H1 (cell line): Measurements from ENCODE around the gene PCIF1. TPM values are rescaled to one million over a fixed set of nuclear protein-coding genes. Genes with fewer than 3 reads are reported as not detected.
A peak's percentile ranks its signal among the peaks of the same experiment; 100 is the strongest.

Source experiments
- CTCF ChIA-PET: fragments of 300-600 bp; sonication (Branson Sonifier 250); formaldehyde crosslinking; loops from one replicate; lab custom pipeline; 2021; ENCODE audit not compliant: partially characterized antibody; lab: Charles Lee
- POLR2A ChIA-PET: fragments of 300-600 bp; sonication (Branson Sonifier 250); formaldehyde crosslinking; loops from one replicate; lab custom pipeline; 2021; ENCODE audit warnings: inconsistent platforms; ENCODE audit not compliant: partially characterized antibody; lab: Charles Lee
- DNase-seq, 2 experiments: peaks; one replicate each; pipeline versions ENCODE4 v3.0.0 to v3.0.0-alpha.2; 2010 to 2022; ENCODE audit warnings: low spot score in 2 of 2, low read depth in 1 of 2, mixed read lengths in 1 of 2
- FAIRE-seq: peaks from 2 replicates; lab custom pipeline; 2011; peaks lifted over from hg19 to GRCh38; lab: Jason Lieb, UNC
- H2AFZ ChIP-seq: 2 replicates; pipeline ENCODE4 v1.8.1; 2012; ENCODE audit warnings: low read length, inconsistent platforms
- H2AK5ac ChIP-seq: 2 replicates; pipeline ENCODE4 v1.6.1; 2013; ENCODE audit warnings: low read depth, low read length
- H2BK120ac ChIP-seq: replicated peaks from 2 replicates; pipeline ENCODE3; 2013; ENCODE audit warnings: low read depth, low read length, inconsistent platforms
- H2BK12ac ChIP-seq: 2 replicates; pipeline ENCODE4 v1.6.1; 2013; ENCODE audit warnings: low read depth, low read length
- H2BK15ac ChIP-seq: 2 replicates; pipeline ENCODE4 v1.6.1; 2013; ENCODE audit warnings: low read length
- H2BK20ac ChIP-seq: 2 replicates; pipeline ENCODE4 v1.6.1; 2013; ENCODE audit warnings: low read length
- H2BK5ac ChIP-seq: 2 replicates; pipeline ENCODE4 v1.6.1; 2013; ENCODE audit warnings: low read depth, low read length
- H3K14ac ChIP-seq: 2 replicates; pipeline ENCODE4 v1.6.1; 2013; ENCODE audit warnings: inconsistent platforms; ENCODE audit not compliant: insufficient read length
- H3K18ac ChIP-seq: 2 replicates; pipeline ENCODE4 v1.6.1; 2013; ENCODE audit warnings: low read length; ENCODE audit errors: extremely low read depth
- H3K23ac ChIP-seq: 2 replicates; pipeline ENCODE4 v1.6.1; 2013; ENCODE audit warnings: inconsistent platforms; ENCODE audit not compliant: insufficient read length
- H3K23me2 ChIP-seq: 2 replicates; pipeline ENCODE4 v1.6.1; 2013; ENCODE audit warnings: low read depth, low read length
- H3K27ac ChIP-seq: 2 replicates; pipeline ENCODE4 v1.6.1; 2011; ENCODE audit warnings: low read depth, low read length, inconsistent platforms
- H3K27me3 ChIP-seq, 4 experiments: replicated peaks in 1 of 4; 1 replicate in 1 of 4; 2 replicates in 3 of 4; pipeline versions ENCODE4 v1.6.1 to v1.8.1; 2011 to 2013; ENCODE audit warnings: low read length in 3 of 4, mild to moderate bottlenecking in 3 of 4, inconsistent platforms in 2 of 4, mixed read lengths in 2 of 4, moderate library complexity in 1 of 4; ENCODE audit not compliant: control insufficient read depth in 3 of 4, insufficient read depth in 3 of 4; ENCODE audit errors: extremely low read depth in 1 of 4
- H3K36me3 ChIP-seq, 4 experiments: 2 replicates each; pipeline versions ENCODE4 v1.6.1 to v1.8.1; 2011 to 2013; ENCODE audit warnings: mild to moderate bottlenecking in 4 of 4, low read length in 3 of 4, moderate library complexity in 2 of 4, control low read depth in 1 of 4, inconsistent platforms in 1 of 4; ENCODE audit not compliant: insufficient read depth in 4 of 4, control insufficient read depth in 2 of 4
- H3K4ac ChIP-seq: replicated peaks from 2 replicates; pipeline ENCODE3; 2013; ENCODE audit warnings: low read length, low read depth, mixed read lengths, inconsistent platforms; ENCODE audit not compliant: insufficient read length
- H3K4me1 ChIP-seq, 4 experiments: replicated peaks in 1 of 4; 1 replicate in 1 of 4; 2 replicates in 3 of 4; pipeline versions ENCODE4 v1.6.1 to v1.8.1; 2011 to 2013; ENCODE audit warnings: low read length in 3 of 4, inconsistent platforms in 2 of 4, mixed read lengths in 1 of 4; ENCODE audit not compliant: insufficient read depth in 4 of 4, control insufficient read depth in 3 of 4
- H3K4me2 ChIP-seq, 2 experiments: 2 replicates each; pipeline versions ENCODE4 v1.6.1 to v1.8.1; 2011 to 2013; ENCODE audit warnings: low read depth in 2 of 2, low read length in 2 of 2, control low read depth in 1 of 2, inconsistent platforms in 1 of 2, mild to moderate bottlenecking in 1 of 2; ENCODE audit not compliant: insufficient read depth in 1 of 2
- H3K4me3 ChIP-seq, 4 experiments: fragments of 200-600, 300-600 bp in 1 of 4; sonication (generic), shearing (Covaris generic), sonication (Bioruptor Twin) in 1 of 4; 2 replicates each; pipeline versions ENCODE4 v1.5.1 to v1.8.1; 2011 to 2016; ENCODE audit warnings: low read length in 4 of 4, low read depth in 3 of 4, control low read depth in 2 of 4, inconsistent platforms in 2 of 4, mild to moderate bottlenecking in 2 of 4, mixed read lengths in 1 of 4, moderate library complexity in 1 of 4; ENCODE audit not compliant: insufficient read depth in 2 of 4; ENCODE audit errors: extremely low read depth in 1 of 4
- H3K56ac ChIP-seq: replicated peaks from 2 replicates; pipeline ENCODE3; 2013; ENCODE audit warnings: low read depth, mild to moderate bottlenecking, mixed read lengths, low read length, inconsistent platforms; ENCODE audit not compliant: insufficient read length
- H3K79me1 ChIP-seq: 2 replicates; pipeline ENCODE4 v1.6.1; 2013; ENCODE audit warnings: low read depth, low read length, control low read depth
- H3K79me2 ChIP-seq, 2 experiments: 2 replicates each; pipeline versions ENCODE4 v1.6.1 to v1.8.1; 2012 to 2013; ENCODE audit warnings: low read length in 2 of 2, mild to moderate bottlenecking in 2 of 2, inconsistent platforms in 1 of 2; ENCODE audit not compliant: insufficient read depth in 2 of 2, control insufficient read depth in 1 of 2
- H3K9ac ChIP-seq, 4 experiments: replicated peaks in 1 of 4; 1 replicate in 1 of 4; 2 replicates in 3 of 4; pipeline versions ENCODE4 v1.6.1 to v1.8.1; 2011 to 2013; ENCODE audit warnings: low read depth in 3 of 4, low read length in 3 of 4, control low read depth in 2 of 4, mild to moderate bottlenecking in 2 of 4, moderate library complexity in 2 of 4, inconsistent platforms in 1 of 4; ENCODE audit errors: extremely low read depth in 1 of 4
- H3K9me3 ChIP-seq, 2 experiments: 2 replicates each; pipeline versions ENCODE4 v1.6.1 to v1.8.1; 2012 to 2013; ENCODE audit warnings: mild to moderate bottlenecking in 2 of 2, moderate library complexity in 2 of 2, control low read depth in 1 of 2, inconsistent platforms in 1 of 2, low read depth in 1 of 2, low read length in 1 of 2, mixed read lengths in 1 of 2; ENCODE audit not compliant: insufficient read depth in 2 of 2
- H4K20me1 ChIP-seq, 2 experiments: replicated peaks in 1 of 2; 2 replicates each; pipeline versions ENCODE3 to v1.8.1; 2011 to 2013; ENCODE audit warnings: inconsistent platforms in 2 of 2, low read length in 2 of 2, mild to moderate bottlenecking in 1 of 2; ENCODE audit not compliant: insufficient read depth in 2 of 2, control insufficient read depth in 1 of 2
- H4K5ac ChIP-seq: 2 replicates; pipeline ENCODE4 v1.6.1; 2013; ENCODE audit warnings: low read length, low read depth, mixed read lengths, inconsistent platforms; ENCODE audit not compliant: insufficient read length
- H4K8ac ChIP-seq: 2 replicates; pipeline ENCODE4 v1.8.0; 2013; ENCODE audit warnings: mild to moderate bottlenecking, moderate library complexity, low read length, inconsistent platforms; ENCODE audit not compliant: insufficient read depth; ENCODE audit errors: extremely low read depth
- H4K91ac ChIP-seq: replicated peaks from 2 replicates; pipeline ENCODE3; 2013; ENCODE audit warnings: low read length, mixed read lengths, inconsistent platforms; ENCODE audit not compliant: insufficient read length
- CBX5 ChIP-seq: fragments of 300-800, 300-1000 bp; sonication (generic); IDR thresholded peaks from 2 replicates; pipeline ENCODE4 v1.7.1; 2016; ENCODE audit warnings: antibody characterized with exemption, low read length, low read depth
- EZH2 ChIP-seq: fragments of 200-600 bp; sonication (generic); IDR thresholded peaks from 2 replicates; pipeline ENCODE4 v1.7.1; 2012; ENCODE audit warnings: low read depth, mild to moderate bottlenecking, moderate library complexity, low read length, inconsistent platforms; ENCODE audit not compliant: severe bottlenecking
- PHF8 ChIP-seq: fragments of 200-600 bp; sonication (generic); conservative IDR thresholded peaks from 2 replicates; pipeline ENCODE4 v1.7.1; 2012; ENCODE audit warnings: low read depth, mild to moderate bottlenecking, inconsistent platforms, low read length, moderate library complexity
- POLR2A ChIP-seq, 2 experiments: IDR thresholded peaks; 1 replicate in 1 of 2; 2 replicates in 1 of 2; pipeline ENCODE4 v1.6.1; 2011; ENCODE audit warnings: low read depth in 2 of 2, low read length in 2 of 2, mild to moderate bottlenecking in 2 of 2; ENCODE audit errors: control extremely low read depth in 1 of 2
- RNF2 ChIP-seq: fragments of 200-900, 300-1000 bp; sonication (generic); IDR thresholded peaks from 2 replicates; pipeline ENCODE4 v1.7.1; 2016; ENCODE audit warnings: borderline replicate concordance, low read depth, mild to moderate bottlenecking, antibody characterized with exemption, low read length; ENCODE audit not compliant: poor library complexity, severe bottlenecking; ENCODE audit errors: missing control alignments
- SIRT6 ChIP-seq: IDR thresholded peaks from one replicate; pipeline ENCODE4 v1.7.1; 2012; ENCODE audit warnings: low read length, inconsistent platforms
- WGBS, 2 experiments: shearing (Covaris generic) in 1 of 2; methylation state at CpG; one replicate each; pipeline versions ENCODE4 v1.1.6 to v1.1.7; 2013 to 2015; ENCODE audit warnings: low lambda C conversion rate in 2 of 2, mixed read lengths in 2 of 2, inconsistent platforms in 1 of 2, low coverage in 1 of 2, missing lambda C conversion rate in 1 of 2; ENCODE audit not compliant: insufficient replicate concordance in 2 of 2, insufficient coverage in 1 of 2, insufficient read length in 1 of 2; ENCODE audit errors: extremely low coverage in 1 of 2, missing lambda C conversion rate in 1 of 2; 5-methylcytosine and 5-hydroxymethylcytosine counted together
- polyA plus RNA-seq, 7 experiments: library from polyadenylated mRNA; depleted of rRNA in 3 of 7; stranded (reverse) in 5 of 7; unstranded in 2 of 7; fragments of >200 nt in 5 of 7; fragments of 200-250 nt in 2 of 7; gene quantifications; 1 replicate in 5 of 7; 2 replicates in 1 of 7; 4 replicates in 1 of 7; pipeline versions ENCODE4 v1.2.1 to v1.2.3, GENCODE V29; 2011 to 2013; ENCODE audit warnings: missing spikeins in 2 of 7, mixed read lengths in 2 of 7
- total RNA-seq: library from RNA; stranded (reverse); fragmentation: NEBNext Ultra II Directional; extraction: Animal tissue kit (Norgen Biotek cat#: 25700); gene quantifications from 2 replicates; pipeline ENCODE4 v1.2.1, GENCODE V29; 2021

PCIF1 gene
- total and polyA plus RNA-seq, 2 of the 8 experiments (the other 6 are each of a cell fraction or from before 2014, with no cell fraction given), result 30.3 to 30.6 TPM

DNA sequence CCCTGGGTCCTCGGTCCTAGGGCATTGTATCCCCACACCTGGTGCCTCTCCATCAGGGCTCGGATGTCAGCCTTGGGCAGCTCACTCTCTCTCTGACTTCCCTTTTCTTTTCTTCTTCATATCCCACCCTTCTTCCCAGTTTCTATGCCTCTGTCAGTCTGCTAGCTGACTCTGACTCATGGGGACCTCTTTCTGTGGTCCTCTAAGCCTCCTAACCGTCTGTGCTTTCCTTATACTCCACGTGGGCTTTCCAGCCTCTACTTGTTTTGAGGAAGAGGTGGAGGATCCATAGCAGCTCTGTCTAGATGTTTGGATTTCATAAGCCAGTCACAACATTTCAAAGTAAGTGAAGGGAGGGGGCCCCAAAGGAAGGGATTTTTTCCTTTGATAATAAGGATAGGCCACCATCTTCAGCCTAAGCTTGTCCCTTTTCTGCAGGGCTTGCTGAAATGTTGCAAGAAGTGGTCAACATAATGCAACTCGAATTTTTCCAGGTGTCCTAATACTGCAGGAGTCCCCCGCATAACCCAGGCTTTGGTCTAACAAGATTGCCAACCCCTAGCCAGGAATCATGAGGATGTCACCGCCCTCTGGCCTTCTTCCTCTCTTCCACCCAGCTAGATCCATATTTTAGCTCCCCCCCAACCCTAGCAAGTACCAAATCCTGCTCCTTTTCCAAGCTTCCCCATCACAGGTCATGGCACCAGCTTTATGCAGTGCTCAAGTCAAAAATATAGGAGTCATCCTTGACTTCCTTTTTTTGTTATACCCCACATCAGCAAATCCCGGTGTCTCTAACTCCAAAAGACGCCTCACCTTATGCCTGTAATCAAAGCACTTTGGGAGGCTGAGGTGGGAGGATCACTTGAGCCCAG is 13.8 kb upstream of the PCIF1 start:
- H3K4me3 ChIP-seq, result no peak overlapping the region
- H2BK15ac ChIP-seq, result no peak overlapping the region
- 84% methylated on average over 9 of the region's 9 CpGs; no CpG with 5 or more reads in 1 of the 2 experiments for WGBS, 2 experiments
- peak overlapping the region; percentile 8 for H3K4ac ChIP-seq
- H2BK120ac ChIP-seq, result no peak overlapping the region
- H3K23me2 ChIP-seq, result no peaks in the 10 kb centered on the region
- ChIA-PET CTCF (interaction anchor here (0.7 to 1.5 kb wide), 3 partner anchors 7 to 15 kb away, joined by 4 to 5 read pairs (median 4); no protein-coding TSS in a partner anchor), POLR2A (interaction anchor here (0.8 to 11.8 kb wide), 7 partner anchors 9 to 40 kb away, joined by 3 to 165 read pairs (median 4); partner anchors contain the start of genes CTSA, NEURL2, PCIF1 and PLTP)
- H3K9ac ChIP-seq, result no peak overlapping the region
- H4K91ac ChIP-seq, result no peak overlapping the region
- H3K36me3 ChIP-seq, result no peaks in the 10 kb centered on the region
- H3K18ac ChIP-seq, result no peak overlapping the region
- no peaks in the 10 kb centered on the region for H3K79me1 ChIP-seq
- H3K27ac ChIP-seq, result no peak overlapping the region
- no peaks in the 10 kb centered on the region for H4K20me1 ChIP-seq
- H2BK12ac ChIP-seq, result no peak overlapping the region
- TF ChIP-seq POLR2A (IDR thresholded peaks at IDR 0.05; ENCODE audit: control extremely low read depth in 1 of 2, low read depth in 2 of 2, low read length in 2 of 2), result no peak
- no peak for TF ChIP-seq RNF2
- no peak for TF ChIP-seq EZH2
- TF ChIP-seq PHF8, result no peak
- no peak for TF ChIP-seq SIRT6
- TF ChIP-seq CBX5, result no peak
- H3K9me3 ChIP-seq, result no peaks in the 10 kb centered on the region
- H3K4me1 ChIP-seq, result peaks cover 0 to 3% (median 2%) of the 10 kb centered on the region in 4 experiments; a peak in 3 of 7 replicates
- H3K23ac ChIP-seq, result no peak overlapping the region
- H3K79me2 ChIP-seq, result no peaks in the 10 kb centered on the region
- no peak overlapping the region for H2AFZ ChIP-seq
- H2BK5ac ChIP-seq, result no peak overlapping the region
- H2AK5ac ChIP-seq, result no peak overlapping the region
- FAIRE-seq (no peak), DNase-seq (no peak)
- H3K14ac ChIP-seq, result no peak overlapping the region
- no peak overlapping the region for H3K56ac ChIP-seq
- no peak overlapping the region for H4K5ac ChIP-seq
- no peaks in the 10 kb centered on the region for H3K27me3 ChIP-seq
- no peak overlapping the region for H4K8ac ChIP-seq
- H2BK20ac ChIP-seq, result no peak overlapping the region
- H3K4me2 ChIP-seq, result no peak overlapping the region
